ENCODE measurements around the gene KPNA6. TPM values are rescaled to one million over a fixed set of nuclear protein-coding genes. Genes with fewer than 3 reads are reported as not detected.
"Not testable (repeated sequence)": the region's sequence is repeated elsewhere in the genome, so short reads cannot be mapped to it uniquely, and the experiment has no call there.

Gene KPNA6
- total RNA-seq (10 to 100 TPM; 70.2 to 73.2 TPM), polyA plus RNA-seq (ENCODE audit: insufficient read length in 6 of 6) (10 to 100 TPM; 30.6 to 37.5 (median 34.6) TPM)
- long read RNA-seq, donor 1, full-length matches to known transcripts: 5 of 13 reads
- long read RNA-seq, donor 1, partial matches to known transcripts: 8 of 13 reads
- long read RNA-seq, donor 1, other reads (novel, unspliced or antisense): 0 of 13 reads
- long read RNA-seq, donor 2, full-length matches to known transcripts: 3 of 3 reads
- long read RNA-seq, donor 2, partial matches to known transcripts: 0 of 3 reads
- long read RNA-seq, donor 2, other reads (novel, unspliced or antisense): 0 of 3 reads
- long read RNA-seq, donor 3, full-length matches to known transcripts: 4 of 4 reads
- long read RNA-seq, donor 3, partial matches to known transcripts: 0 of 4 reads
- long read RNA-seq, donor 3, other reads (novel, unspliced or antisense): 0 of 4 reads
- long read RNA-seq, donor 4, full-length matches to known transcripts: 2 of 7 reads
- long read RNA-seq, donor 4, partial matches to known transcripts: 3 of 7 reads
- long read RNA-seq, donor 4, other reads (novel, unspliced or antisense): 2 of 7 reads
- long read RNA-seq, donor 5, full-length matches to known transcripts: 4 of 4 reads
- long read RNA-seq, donor 5, partial matches to known transcripts: 0 of 4 reads
- long read RNA-seq, donor 5, other reads (novel, unspliced or antisense): 0 of 4 reads
- long read RNA-seq, donor 6, full-length matches to known transcripts: 6 of 6 reads
- long read RNA-seq, donor 6, partial matches to known transcripts: 0 of 6 reads
- long read RNA-seq, donor 6, other reads (novel, unspliced or antisense): 0 of 6 reads
- long read RNA-seq, donor 7: 0 reads
- long read RNA-seq, donor 8, full-length matches to known transcripts: 10 of 16 reads
- long read RNA-seq, donor 8, partial matches to known transcripts: 6 of 16 reads
- long read RNA-seq, donor 8, other reads (novel, unspliced or antisense): 0 of 16 reads
- long read RNA-seq, donor 9: 0 reads
- long read RNA-seq, donor 10, partial matches to known transcripts: 1 of 2 reads
- long read RNA-seq, donor 10, other reads (novel, unspliced or antisense): 1 of 2 reads
- long read RNA-seq, donor 11, full-length matches to known transcripts: 2 of 2 reads
- long read RNA-seq, donor 11, partial matches to known transcripts: 0 of 2 reads
- long read RNA-seq, donor 11, other reads (novel, unspliced or antisense): 0 of 2 reads
- long read RNA-seq, donor 12, full-length matches to known transcripts: 4 of 4 reads
- long read RNA-seq, donor 12, partial matches to known transcripts: 0 of 4 reads
- long read RNA-seq, donor 12, other reads (novel, unspliced or antisense): 0 of 4 reads

DNA sequence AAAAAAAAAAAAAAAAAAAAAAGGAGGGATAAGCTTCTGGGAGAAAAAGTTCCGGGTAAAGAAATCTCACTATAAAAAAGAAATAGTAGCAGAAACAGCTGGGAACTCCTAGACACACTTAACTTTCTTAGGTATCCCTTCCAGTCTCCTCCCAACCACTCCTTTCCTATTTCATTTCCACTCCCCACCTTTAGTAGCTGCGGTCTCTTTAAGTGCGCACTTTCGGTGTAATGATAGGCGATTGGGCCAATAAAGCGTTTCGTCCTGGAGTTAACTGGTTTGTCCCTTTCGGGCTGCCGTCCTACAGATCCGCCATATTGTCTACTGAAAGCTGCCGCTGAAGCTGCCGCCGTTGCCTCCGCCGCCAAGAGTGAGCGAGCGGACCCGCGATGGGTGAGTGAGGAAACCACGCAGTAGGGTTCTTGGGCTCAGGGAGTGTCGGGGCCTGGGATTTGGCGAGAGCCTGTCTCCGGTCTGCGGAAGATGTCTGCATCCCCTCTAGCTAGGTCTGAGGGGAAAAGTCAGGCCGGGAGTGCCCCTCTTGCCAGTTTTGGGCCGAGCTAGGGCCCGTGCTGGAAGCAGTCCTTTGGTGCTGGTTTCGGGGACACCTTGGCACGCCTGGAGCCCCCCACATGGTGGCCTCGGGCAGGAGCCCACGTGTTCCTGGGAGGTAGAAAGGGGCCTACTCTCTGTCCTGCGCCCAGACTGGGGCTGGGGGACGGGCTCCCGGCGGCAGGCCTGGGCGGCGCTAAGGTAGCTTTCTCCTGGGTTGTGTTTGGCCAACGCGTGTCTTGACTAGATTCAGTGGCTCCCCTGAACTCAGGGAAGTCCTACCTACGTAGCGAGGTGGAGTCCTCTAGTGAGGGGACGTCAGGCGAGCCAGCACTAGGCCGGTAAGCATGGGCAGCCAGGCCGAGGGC lies at the start of gene KPNA6:
KPNA6 (plus strand) TSS at position 315 of the 920 bp plus-strand sequence; CDS start at position 390, 75 bp downstream.
- ATAC-seq: peak; percentile 92
- intact Hi-C loops (cut with DNase I): no loop called here

DNA sequence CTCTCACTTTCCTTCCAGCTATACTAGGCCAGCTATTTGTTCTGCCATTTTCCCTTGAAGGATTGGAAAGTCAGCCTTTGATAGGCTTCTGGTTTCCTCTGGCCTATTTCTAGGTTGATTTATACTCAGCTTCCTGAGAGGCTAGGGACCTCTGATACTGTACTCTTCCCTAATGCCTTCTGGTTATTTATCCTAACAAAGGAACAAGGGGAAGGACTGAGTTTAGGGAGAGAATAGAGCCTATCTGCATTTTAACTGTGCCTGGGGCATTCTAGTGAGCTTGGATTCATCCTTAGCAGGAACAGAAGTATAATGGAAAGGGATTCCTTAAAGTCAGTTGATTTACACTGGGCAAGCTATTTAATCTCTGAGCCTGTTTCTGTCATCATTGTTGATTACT lies 46.9 kb upstream of the KPNA6 start:
- H3K27me3 ChIP-seq: no peaks in the 10 kb centered on the region
- TF ChIP-seq, protein P1, sequence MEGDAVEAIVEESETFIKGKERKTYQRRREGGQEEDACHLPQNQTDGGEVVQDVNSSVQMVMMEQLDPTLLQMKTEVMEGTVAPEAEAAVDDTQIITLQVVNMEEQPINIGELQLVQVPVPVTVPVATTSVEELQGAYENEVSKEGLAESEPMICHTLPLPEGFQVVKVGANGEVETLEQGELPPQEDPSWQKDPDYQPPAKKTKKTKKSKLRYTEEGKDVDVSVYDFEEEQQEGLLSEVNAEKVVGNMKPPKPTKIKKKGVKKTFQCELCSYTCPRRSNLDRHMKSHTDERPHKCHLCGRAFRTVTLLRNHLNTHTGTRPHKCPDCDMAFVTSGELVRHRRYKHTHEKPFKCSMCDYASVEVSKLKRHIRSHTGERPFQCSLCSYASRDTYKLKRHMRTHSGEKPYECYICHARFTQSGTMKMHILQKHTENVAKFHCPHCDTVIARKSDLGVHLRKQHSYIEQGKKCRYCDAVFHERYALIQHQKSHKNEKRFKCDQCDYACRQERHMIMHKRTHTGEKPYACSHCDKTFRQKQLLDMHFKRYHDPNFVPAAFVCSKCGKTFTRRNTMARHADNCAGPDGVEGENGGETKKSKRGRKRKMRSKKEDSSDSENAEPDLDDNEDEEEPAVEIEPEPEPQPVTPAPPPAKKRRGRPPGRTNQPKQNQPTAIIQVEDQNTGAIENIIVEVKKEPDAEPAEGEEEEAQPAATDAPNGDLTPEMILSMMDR (IDR thresholded peaks at IDR 0.05): no peak
- peaks cover 7 to 22% of the 10 kb centered on the region in 2 donors for H3K4me1 ChIP-seq
- H3K9me3 ChIP-seq: no peaks in the 10 kb centered on the region
- H3K4me3 ChIP-seq: no peak overlapping the region
- DNase-seq (no peak), ATAC-seq (no peak)
- H3K36me3 ChIP-seq: peaks cover 0 to 4% of the 10 kb centered on the region in 2 donors
- intact Hi-C loops (cut with DNase I): no loop called here
- peak overlapping the region in 1 of 2 donors; percentile 23 for H3K27ac ChIP-seq

More for the DNA sequence above, at the start of gene KPNA6:
- DNase-seq: peak; percentile 85 to 94 (median 92)
- H3K36me3 ChIP-seq: no peaks in the 10 kb centered on the region
- TF ChIP-seq, protein P1 (IDR thresholded peaks at IDR 0.05): no peak
- H3K27ac ChIP-seq: peak within 1 kb of the TSS; percentile 93 to 94
- H3K27me3 ChIP-seq: no peaks in the 10 kb centered on the region
- H3K4me1 ChIP-seq: peaks cover 13 to 42% of the 10 kb centered on the region in 2 donors
- peak within 1 kb of the TSS; percentile 92 to 99 for H3K4me3 ChIP-seq
- H3K9me3 ChIP-seq: no peaks in the 10 kb centered on the region

DNA sequence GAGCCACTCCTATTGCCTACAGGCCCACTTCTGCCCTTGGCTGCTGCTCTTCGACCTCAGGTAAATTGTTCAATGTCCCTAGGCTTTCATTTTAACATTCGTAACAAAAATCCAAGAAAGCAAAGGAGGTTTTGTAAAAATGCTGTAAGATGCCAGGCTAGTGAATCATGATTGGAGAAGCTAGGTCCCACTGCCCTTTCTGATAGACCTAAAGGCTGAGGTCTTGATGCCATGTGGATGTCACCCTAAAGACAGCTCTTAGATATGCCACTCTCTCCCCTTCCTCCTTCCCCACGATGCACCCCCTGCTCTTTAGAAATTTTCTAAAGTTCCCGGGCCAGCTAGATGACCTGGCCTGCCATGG lies 45.0 kb upstream of the KPNA6 start:
- no peaks in the 10 kb centered on the region for H3K27me3 ChIP-seq
- DNase-seq (no peak), ATAC-seq (no peak)
- H3K36me3 ChIP-seq: peaks cover 0 to 4% of the 10 kb centered on the region in 2 donors
- TF ChIP-seq, protein P1 (IDR thresholded peaks at IDR 0.05): no peak
- peak overlapping the region; percentile 33 to 53 for H3K27ac ChIP-seq
- H3K4me3 ChIP-seq: no peak overlapping the region
- intact Hi-C loops (cut with DNase I): no loop called here
- peaks cover 16 to 41% of the 10 kb centered on the region in 2 donors for H3K4me1 ChIP-seq
- H3K9me3 ChIP-seq: no peaks in the 10 kb centered on the region

DNA sequence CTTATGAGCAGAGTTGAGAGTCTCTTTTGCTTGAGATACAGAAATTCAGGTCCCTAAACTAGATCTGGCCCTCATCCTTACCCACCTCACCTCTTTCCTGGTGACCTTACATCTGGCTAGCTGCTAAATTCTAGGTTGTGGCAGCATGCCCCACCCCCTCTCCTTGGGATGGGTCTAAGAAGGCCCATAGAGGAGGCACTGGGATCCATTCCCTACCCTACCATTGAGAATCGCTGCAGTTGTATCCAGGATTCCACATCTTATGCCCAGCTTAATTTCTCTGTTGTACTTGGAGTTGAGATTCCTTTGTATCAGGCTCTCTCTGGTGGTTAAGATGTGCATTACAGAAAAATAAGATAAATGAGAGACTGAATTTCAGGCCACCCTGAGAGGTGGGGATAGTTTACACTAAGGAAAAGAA lies 44.6 kb upstream of the KPNA6 start:
- intact Hi-C loops (cut with DNase I): no loop called here
- TF ChIP-seq, protein P1 (IDR thresholded peaks at IDR 0.05): peak; percentile 41 to 47
- Histone ChIP-seq H3K4me3 (no peak overlapping the region), H3K4me1 (peaks cover 16 to 42% of the 10 kb centered on the region in 2 donors), H3K9me3 (no peaks in the 10 kb centered on the region), H3K36me3 (peaks cover 0 to 4% of the 10 kb centered on the region in 2 donors), H3K27me3 (no peaks in the 10 kb centered on the region), H3K27ac (peak overlapping the region; percentile 8 to 53)
- ATAC-seq (peak; percentile 58), DNase-seq (peak in 2 of 4 donors; percentile 34 to 63)

DNA sequence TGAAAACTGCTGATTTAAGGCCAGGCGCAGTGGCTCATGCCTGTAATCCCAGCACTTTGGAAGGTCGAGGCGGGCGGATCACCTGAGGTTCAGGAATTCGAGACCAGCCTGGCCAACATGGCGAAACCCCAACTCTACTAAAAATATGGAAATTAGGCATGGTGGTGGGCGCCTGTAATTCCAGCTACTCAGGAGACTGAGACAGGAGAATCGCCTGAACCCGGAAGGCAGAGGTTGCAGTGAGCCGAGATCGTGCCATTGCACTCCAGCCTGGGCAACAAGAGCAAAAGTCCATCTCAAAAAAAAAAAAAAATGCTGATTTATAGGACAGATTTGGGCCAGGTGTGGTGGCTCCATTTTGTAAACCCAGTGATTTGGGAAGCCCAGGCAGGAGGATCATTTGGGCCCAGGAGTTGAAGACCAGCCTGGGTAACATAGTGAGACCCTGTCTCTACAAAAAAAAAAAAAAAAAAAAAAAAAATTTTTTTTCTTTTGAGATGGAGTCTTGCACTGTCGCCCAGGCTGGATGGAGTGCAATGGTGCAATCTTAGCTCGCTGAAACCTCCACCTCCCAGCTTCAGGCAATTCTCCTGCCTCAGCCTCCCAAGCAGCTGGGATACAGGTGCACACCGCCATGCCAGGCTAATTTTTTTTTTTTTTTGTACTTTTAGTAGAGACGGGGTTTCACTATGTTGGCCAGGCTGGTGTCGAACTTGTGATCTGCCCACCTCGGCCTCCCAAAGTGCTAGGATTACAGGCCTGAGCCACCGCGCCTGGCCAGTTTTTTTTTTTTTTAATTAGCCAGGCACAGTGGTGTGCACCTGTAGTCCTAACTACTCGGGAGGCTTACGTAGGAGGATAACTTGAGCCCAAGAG lies 42.0 kb upstream of the KPNA6 start:
- H3K9me3 ChIP-seq; ATAC-seq; intact Hi-C loops (cut with DNase I); H3K27me3 ChIP-seq; DNase-seq; H3K4me3 ChIP-seq; H3K36me3 ChIP-seq: not testable (repeated sequence)
- Histone ChIP-seq H3K27ac (peak overlapping the region; percentile 50 to 77), H3K4me1 (peaks cover 16 to 46% of the 10 kb centered on the region in 2 donors)

Measured in left lung (tissue), 14 donors.